ENCODE results near the gene FBXO9.
"Not testable (repeated sequence)": the region's sequence is repeated elsewhere in the genome, so short reads cannot be mapped to it uniquely, and the experiment has no call there.

FBXO9 gene

DNA sequence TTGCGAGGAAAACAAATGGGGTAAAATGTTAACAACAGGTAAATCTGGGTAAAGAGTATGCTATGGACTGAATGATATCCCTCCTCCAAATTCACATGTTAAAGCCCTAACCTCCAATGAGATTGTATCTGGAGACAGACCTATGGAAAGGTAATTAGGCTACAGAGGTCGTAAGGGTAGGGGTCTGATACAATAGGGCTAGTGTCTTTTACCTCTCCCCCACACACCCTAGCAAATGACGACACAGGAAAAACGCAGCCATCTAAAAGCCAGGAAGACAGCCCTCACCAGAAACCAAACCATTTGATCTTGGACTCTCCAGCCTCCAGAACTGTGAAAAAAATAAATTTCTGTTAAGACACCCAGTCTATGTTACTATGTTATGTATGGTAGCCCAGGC lies 20.6 kb upstream of the FBXO9 start:
- Histone ChIP-seq H3K4me3 (no peak overlapping the region), H3K27ac (no peak overlapping the region)

DNA sequence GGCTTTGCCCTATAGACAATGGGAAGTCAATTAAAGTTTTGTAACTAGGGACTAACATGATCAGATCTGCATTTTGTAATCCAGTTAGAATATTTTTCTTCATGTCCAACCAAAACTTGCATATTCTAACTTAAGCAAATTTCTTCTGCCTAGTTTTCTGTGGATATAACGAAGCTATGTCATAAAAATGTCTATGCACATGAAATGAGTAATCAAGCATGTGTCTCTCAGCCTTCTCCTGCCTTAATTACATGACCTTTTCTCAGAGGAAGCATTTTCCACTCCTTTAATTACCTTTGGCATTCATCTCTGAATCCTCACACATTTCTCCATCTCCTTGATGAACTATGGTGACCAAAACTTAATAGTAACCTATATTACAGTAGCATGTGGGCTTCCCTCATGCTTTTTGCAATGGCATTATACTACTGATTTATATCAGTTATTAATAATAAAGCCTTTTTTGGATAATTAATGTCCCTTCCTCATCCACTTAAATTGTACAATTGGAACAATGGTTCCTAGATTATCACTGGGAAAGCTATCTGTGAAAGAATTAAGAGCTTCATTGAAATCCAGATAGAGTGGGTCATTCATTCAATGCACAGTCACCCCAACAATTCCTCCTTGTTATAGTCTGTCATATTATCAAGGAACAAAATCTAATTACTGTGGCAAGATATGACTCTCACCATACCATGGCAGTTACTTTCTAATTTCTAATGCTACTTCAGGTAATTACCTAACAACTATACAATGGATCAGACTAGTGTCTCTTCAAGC lies 19.1 kb upstream of the FBXO9 start:
- H3K27ac ChIP-seq, result no peak overlapping the region
- H3K4me3 ChIP-seq, result no peak overlapping the region

DNA sequence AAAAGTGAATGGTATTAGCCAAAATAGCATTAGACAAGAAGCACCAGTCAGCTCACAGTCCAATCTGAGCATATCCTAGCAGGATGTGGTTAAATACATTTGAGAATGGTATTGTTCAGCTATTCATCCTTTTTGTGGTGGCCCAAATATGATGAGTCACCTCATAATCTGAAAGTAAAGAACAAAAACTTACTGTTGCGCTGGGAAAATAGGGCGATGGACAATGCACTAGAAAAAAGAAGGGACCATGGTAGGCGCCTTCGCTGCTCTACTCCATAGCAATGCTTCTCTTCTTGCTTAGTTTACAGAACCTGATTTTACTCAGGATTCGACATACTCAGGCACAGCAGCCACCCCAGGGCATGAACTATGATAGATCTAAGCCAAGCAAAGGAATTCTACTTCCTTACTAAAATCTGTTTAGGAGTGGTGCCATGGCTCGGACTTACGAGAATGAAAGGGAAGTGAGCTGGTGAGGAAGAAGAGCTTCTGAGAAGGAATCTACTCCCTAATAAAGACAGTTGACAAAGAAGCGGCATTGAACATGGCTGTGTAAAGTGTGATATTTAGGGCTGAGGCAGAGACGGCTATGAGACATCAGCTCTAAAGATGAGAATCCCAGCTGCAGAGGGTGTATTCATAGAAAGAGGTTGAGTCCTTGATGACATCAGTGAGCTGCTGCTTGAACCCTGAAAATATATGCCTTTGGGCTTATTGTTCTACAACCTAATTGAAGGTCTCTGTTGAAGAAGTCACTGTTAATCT lies 16.6 kb upstream of the FBXO9 start:
- peak overlapping the region in 1 of 7 experiments; percentile 17 for H3K4me3 ChIP-seq
- peak overlapping the region in 13 of 21 experiments; percentile 11 to 84 (median 47) for H3K27ac ChIP-seq

DNA sequence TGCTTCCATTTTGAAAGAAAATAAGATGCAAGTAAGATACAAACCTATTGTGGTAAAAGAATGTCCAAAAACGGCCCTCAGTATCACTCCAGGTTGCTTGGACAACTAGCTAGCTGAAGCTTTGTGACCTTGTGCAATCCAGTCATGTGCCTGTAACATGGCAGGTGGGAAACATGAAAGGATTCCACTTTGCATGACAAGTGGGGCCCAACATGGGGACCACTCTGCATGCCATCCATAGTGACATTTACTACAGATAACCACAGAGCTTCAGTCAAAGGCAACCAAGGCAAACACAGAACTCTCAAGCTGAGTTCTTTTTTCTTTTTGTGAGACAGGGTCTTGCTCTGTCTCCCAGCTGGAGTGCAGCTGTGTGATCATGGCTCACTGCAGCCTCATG lies 15.8 kb upstream of the FBXO9 start:
- peak overlapping the region in 2 of 21 experiments; percentile 14 to 84 for H3K27ac ChIP-seq
- no peak overlapping the region for H3K4me3 ChIP-seq

DNA sequence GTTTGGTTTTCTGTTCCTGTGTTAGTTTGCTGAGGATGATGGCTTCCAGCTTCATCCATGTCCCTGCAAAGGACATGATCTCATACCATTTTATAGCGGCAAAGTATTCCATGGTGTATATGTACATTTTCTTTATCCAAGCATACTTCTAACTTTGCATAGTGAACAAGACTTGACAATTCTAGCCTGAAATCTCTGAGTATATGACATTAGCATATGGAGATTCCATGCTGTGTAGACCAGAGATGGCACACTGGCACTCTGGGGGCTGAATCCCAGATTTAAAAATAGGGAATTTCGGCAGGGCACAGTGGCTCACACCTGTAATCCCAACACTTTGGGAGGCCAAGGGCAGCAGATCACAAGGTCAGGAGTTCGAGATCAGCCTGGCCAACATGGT lies 13.1 kb upstream of the FBXO9 start:
- H3K27ac ChIP-seq, H3K4me3 ChIP-seq: not testable (repeated sequence)

DNA sequence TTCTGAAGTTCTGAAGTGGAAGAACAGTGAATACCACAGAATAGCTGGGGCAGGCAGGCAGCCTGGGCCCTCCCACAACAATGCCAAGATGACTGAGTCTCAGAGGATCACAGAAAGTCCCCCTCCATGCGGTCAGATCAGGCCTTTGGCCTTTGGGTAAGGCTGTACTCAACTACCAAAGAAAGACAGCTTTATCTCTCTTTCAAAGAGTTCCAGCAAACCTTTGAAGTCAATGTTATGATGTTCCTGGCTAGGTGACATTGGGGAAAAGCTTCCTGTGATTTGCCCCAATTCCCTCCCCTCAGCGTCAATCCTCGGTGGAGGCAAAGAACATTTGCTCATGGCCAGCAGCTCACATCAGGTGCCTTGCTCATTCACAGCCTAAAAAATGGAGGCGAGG lies 10.7 kb upstream of the FBXO9 start:
- Histone ChIP-seq H3K4me3 (no peak overlapping the region), H3K27ac (no peak overlapping the region)

DNA sequence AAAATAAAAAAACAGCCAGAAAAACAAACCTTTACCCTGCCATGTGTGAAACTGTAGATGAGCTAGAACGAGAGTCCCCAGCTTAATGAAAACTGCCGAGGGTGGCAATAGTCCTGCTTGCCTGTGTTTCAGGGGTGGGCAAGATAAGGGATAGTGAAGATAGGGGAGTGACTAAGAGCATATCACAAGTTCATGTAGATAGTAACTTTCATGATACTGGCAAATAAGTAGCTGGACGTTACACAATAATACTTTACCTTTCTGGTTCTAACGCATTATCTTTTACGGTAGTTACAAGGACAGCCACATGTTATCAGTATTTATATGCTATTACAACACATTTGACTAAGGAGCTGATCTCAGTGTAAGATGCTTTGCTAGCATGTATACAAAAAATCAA lies 9.3 kb upstream of the FBXO9 start:
- no peak overlapping the region for H3K27ac ChIP-seq

DNA sequence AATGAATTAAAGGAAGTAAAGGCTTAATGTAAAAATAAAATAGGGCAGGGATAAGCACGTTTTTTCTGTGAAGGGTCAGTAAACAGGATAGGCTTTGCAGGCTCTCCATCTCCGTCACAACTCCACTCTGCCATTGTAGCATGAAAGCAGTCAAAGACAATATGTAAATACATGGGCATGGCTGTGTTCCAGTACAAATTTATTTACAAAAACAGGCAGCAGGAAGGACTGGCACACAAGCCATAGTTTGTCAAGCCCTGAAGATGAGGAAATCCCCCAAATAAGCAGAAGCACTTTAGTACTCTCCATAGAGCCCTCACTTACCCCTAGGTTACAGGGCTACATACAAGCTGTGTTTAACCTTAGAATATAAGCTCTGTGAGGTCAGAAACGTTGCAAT lies 8.9 kb upstream of the FBXO9 start:
- Histone ChIP-seq H3K4me3 (no peak overlapping the region), H3K27ac (no peak overlapping the region)

More for the DNA sequence above, 9.3 kb upstream of the FBXO9 start:
- H3K4me3 ChIP-seq, result no peak overlapping the region

DNA sequence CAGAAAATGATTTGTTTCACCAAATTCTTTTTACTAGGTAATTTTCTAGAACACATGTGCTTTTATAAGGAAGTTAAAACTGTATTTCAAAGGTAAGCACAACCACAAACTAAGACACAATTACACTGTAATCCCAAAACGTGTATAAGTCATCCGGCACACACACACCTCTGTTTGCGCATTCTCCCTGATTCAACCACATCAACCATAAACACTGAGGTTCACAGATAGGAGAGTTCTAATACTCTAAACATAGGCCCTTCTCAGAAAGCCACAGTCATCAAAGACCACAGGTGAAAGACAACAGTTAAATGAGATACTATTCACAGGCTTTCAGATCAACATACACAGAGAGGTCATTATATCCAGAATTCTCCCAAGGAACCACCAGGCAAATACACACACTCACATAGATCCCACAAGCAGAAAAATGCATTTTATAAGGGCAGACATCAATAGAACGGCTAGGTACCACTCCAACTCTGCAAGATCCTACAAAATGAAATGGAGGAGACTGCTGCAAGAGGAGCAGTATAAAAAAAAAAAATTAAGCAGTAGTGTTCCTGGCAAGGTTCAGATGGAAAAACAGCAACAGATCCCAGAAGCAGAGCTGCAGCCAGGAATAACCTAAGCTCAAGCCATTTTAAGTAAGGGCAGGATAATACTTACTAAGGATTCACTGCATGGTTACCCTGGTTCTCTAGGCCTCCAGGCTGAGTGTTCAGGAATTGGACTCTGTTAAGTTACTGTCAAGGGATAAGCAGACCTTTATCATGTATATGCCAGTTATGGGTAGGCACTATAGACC lies 6.6 kb upstream of the FBXO9 start:
- no peak overlapping the region for H3K4me3 ChIP-seq
- peak overlapping the region in 1 of 21 experiments; percentile 2 for H3K27ac ChIP-seq

DNA sequence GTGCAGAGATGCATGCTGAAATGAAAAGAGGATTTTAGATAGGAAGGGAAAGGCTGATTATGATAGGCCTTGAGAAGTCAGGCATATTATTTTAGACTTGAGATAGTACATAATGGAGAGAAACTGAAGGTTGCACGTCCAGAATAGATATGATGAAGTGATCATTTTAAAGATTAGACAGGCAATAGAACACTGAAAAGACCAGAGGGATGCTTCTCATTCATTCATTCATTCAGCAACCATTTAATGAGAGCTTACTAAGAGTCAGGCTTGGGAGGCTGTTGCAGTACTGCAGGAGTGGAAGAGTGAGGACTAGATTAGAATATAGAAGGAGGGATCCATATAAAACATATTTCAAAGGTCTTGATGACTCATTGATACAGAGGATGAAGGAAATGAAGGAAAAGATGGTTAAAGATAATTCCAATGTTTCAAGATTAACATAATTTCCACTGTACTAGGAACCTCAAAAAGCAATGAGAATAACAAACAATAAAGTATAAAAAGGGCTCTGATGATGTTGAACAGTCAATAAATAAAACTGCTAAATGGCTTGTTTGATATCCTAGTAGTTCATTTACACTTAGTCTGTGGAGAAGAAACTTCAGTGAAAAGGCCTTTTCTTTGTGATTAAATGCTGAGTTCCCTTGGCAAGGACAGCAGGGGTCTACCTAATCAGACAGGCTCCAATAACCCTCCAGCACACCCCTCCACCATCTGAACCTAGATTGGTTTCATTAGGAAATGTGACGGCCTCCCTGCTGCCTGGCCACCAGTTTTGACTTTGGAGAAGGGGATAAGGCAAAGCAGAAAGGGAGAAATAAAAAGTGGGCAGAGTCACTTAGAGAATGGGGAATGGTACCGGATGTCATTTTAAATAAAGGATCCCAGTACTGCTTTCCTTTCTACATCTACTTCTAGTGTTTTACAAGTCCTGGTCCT lies 5.3 kb upstream of the FBXO9 start:
- Histone ChIP-seq H3K4me3 (peak overlapping the region in 5 of 7 experiments; percentile 76 to 96 (median 87)), H3K27ac (peak overlapping the region in 8 of 21 experiments; percentile 38 to 97 (median 92))

DNA sequence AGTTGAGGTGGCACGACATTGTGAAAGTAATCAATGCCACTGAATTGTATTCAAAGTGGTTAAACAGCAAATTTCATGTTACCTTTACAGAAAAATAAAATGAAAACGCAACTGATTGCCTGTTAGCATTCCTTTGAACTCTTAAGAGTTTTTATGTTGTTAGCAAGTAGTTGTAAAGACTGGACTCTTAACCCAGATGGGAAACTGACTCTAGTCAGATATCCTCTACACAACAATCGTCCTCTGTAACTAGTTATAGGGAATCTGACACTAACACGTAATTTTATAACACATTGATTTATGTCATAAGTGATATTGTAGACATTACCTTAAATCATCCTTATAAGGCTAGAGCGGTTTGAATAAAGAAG lies 3.0 kb upstream of the FBXO9 start:
- peak overlapping the region; percentile 56 to 96 (median 87) for H3K4me3 ChIP-seq
- peak overlapping the region in 20 of 21 experiments; percentile 90 to 97 (median 95) for H3K27ac ChIP-seq

DNA sequence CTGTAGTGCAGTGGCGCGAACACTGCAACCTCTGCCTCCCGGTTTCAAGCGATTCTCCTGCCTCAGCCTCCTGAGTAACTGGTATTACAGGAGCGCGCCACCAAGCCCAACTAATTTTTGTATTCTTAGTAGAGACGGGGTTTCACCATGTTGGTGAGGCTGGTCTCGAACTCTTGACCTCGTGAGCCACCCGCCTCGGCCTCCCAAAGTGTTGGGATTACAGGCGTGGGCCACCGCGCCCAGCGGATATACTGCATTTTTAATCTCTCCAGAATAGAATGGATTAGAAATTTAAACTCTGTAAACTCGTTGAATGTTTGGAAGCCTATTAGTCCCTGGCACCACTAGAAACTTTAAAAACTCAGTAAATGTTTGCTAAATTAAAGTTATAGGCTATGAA lies 949 bp upstream of the FBXO9 start:
- H3K4me3 ChIP-seq, result not testable (repeated sequence)
- H3K27ac ChIP-seq, result peak overlapping the region in 1 of 21 experiments; percentile 96

DNA sequence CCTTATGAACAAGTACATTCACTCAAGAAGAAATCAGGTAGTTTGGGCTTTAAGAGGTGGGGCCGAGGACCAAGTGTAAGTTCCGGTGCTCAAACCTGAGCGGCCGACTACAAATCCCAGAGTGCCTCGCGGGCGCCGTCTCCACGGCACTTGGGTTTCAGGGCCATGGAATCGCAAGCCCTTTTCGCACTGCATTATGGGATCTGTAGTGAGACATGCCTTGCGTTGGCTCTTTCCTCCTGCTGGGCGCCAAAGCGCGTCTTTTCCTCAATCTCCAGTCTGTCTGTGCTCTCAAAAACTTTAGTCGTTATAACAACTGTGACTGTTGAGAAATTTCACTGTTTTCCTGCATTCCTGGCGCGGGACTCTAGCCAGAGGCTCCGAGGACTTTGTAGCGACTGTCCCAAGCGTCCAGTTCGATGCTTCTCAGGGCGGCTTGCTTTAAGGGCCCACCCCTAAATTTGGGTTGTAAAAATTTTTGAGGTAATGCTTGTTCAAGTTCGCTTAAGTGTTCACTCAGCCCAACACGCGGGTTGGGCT lies 408 bp upstream of the FBXO9 start:
- peak overlapping the region; percentile 79 to 96 (median 89) for H3K4me3 ChIP-seq
- peak overlapping the region; percentile 78 to 99 (median 93) for H3K27ac ChIP-seq

DNA sequence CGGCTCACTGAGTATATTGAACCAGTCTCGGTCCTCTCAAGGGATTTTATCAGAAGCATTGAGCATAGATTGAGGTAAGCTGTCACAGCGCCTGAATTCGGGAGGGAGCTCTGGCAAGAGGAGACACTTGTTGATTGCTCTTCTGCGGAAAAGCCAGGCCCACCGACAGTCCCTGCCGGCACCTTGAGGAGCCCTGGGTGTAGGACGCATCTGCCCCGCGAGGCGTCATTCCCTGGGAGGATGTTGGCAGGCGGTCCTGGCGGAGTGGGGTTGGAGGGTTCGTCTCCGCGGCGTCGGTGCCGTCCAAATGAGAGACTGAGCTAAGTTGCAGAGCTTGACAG lies 843 bp downstream of the FBXO9 start:
- H3K27ac ChIP-seq, result peak overlapping the region; percentile 78 to 99 (median 93)
- peak overlapping the region; percentile 79 to 96 (median 89) for H3K4me3 ChIP-seq

DNA sequence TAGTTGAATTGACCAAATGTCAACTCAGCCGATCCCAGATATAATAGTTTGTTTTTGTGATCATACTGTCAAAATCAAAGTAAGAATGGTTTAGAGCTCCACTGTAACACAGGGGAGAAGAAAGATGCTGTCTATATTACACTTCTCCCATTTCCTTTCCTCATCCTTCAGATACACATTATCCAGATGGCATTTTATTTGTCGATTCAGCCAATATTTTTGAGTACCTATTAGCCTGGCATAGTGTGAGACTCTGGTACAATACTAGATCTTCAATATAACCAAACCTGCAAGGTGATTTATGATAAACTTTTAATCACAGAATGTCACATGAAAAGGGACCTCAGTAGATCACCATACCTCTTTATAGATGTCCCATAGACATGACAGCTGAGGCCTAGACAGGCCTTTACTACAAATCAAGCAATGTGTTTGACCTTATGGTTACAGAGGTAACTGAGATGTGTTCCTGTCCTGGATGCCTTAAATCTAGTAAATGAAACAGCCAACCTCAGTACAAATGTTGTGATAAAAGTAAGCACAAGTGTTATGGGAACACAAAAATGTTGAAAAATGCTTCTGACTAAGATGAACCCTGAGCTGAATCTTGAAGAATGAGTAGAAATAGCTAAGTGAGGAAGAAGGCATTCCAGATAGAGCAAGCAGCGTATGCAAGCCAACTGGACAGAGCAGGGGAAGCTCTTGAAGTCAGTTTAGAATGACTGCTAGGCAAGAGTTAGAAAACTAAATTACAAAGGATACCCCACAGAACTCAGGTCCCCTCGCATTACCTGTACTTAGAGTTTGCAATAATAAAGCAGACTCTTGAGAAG lies 1.9 kb downstream of the FBXO9 start:
- peak overlapping the region in 8 of 21 experiments; percentile 19 to 96 (median 30) for H3K27ac ChIP-seq
- H3K4me3 ChIP-seq, result peak overlapping the region in 2 of 7 experiments; percentile 81 to 96

DNA sequence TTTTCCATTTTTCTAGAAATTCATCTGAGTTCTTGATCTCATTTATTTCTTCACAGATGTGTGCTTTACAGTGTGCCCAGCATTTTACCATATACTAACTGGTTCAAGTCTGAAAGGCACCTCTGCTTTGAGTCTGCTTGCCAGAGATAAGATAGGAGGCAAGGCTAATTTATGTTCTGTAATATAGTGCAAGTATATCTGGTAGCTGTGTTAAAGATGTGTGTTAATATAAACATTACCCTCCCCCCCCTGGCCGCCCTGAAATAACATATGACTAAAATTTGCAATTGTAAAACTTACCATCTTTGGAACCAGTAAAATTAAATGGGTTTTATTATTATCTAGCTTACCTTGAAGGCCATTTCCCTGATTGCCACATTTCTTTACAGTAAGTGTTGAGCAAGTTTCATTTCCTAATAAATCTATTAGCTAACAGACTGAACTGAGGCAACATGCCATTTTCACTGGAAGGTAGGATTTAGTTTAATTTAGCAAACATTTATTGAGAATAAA lies 2.7 kb downstream of the FBXO9 start:
- H3K4me3 ChIP-seq, result no peak overlapping the region
- peak overlapping the region in 2 of 21 experiments; percentile 25 to 33 for H3K27ac ChIP-seq

DNA sequence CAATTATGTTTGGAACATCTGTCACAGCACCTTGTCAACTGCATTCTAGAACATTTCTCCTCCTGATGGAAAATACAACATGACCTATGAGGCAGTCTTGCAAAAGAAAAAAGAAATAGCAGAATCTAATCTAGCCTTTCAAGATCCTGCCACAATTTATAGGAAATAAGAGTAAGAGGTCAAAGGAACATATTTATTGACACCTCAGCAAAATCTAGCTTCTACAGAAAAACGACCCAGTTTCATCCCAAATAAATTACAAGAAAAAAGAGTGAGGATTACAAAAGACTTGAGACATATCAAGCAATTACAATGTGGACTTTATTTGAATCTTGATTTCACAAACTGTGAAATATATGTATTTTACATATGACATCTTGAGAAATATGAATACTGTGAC lies 4.2 kb downstream of the FBXO9 start:
- Histone ChIP-seq H3K27ac (no peak overlapping the region), H3K4me3 (no peak overlapping the region)

DNA sequence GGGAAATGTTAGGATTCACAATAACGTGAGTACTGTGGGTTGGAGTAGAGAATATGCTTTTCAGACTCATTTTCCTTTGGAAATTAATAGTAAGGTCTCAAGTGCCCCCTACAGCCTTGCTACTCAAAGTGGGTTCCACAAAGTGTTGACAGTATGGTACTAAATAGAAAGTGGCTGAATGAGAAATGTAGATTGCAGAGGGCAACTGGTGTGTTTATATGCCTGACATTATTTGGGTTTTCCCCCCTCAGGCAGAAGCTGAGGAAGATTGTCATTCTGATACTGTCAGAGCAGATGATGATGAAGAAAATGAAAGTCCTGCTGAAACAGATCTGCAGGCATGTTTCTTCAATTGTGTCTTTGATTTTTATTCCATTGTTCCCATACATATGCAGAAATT lies 5.6 kb downstream of the FBXO9 start:
- H3K4me3 ChIP-seq, result no peak overlapping the region
- no peak overlapping the region for H3K27ac ChIP-seq
